ENCODE results near the gene STRAP. TPM values are rescaled to one million over a fixed set of nuclear protein-coding genes. Genes with fewer than 3 reads are reported as not detected.

STRAP gene
- total and polyA plus RNA-seq, 8 donors = 36.1 to 52.2 (median 44.9) TPM

GRCh38 chr12:15839682-15840081 is 42.5 kb upstream of the STRAP start:
- H3K4me1 ChIP-seq = no peaks in the 10 kb centered on the region
- H3K27ac ChIP-seq = no peak overlapping the region
- no peak for ATAC-seq
- no peak for DNase-seq
- no peak for FAIRE-seq
- H3K4me3 ChIP-seq = no peak overlapping the region
- no peaks in the 10 kb centered on the region for H3K9me3 ChIP-seq
- TF ChIP-seq, protein P1, sequence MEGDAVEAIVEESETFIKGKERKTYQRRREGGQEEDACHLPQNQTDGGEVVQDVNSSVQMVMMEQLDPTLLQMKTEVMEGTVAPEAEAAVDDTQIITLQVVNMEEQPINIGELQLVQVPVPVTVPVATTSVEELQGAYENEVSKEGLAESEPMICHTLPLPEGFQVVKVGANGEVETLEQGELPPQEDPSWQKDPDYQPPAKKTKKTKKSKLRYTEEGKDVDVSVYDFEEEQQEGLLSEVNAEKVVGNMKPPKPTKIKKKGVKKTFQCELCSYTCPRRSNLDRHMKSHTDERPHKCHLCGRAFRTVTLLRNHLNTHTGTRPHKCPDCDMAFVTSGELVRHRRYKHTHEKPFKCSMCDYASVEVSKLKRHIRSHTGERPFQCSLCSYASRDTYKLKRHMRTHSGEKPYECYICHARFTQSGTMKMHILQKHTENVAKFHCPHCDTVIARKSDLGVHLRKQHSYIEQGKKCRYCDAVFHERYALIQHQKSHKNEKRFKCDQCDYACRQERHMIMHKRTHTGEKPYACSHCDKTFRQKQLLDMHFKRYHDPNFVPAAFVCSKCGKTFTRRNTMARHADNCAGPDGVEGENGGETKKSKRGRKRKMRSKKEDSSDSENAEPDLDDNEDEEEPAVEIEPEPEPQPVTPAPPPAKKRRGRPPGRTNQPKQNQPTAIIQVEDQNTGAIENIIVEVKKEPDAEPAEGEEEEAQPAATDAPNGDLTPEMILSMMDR (IDR thresholded peaks at IDR 0.05) = no peak
- intact Hi-C loops (cut with DNase I) = no loop called here
- H3K27me3 ChIP-seq = no peaks in the 10 kb centered on the region
- no peaks in the 10 kb centered on the region for H3K36me3 ChIP-seq

DNA sequence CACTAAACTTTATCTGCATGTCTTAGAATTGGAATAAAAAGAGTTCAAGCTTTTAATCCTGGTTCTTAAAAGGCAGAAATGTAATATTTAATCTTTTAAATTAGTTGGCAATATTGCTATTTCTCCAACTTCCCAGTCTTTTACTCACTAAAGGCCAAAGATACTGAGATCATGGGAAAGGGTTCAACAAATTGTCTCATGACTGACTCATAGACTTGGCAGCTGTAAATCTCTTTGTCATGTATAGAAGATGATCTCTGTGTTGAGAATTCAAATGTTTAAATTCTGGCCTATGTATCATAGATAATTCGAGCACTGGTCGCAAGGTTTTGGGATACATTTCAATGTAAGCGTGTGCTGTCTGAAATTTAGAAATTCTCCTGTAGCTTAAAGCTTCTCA is 40.1 kb upstream of the STRAP start:
- Histone ChIP-seq H3K36me3 (no peaks in the 10 kb centered on the region), H3K9me3 (no peaks in the 10 kb centered on the region), H3K4me3 (no peak overlapping the region), H3K4me1 (no peaks in the 10 kb centered on the region), H3K27ac (no peak overlapping the region), H3K27me3 (no peaks in the 10 kb centered on the region)
- DNase-seq = no peak
- ATAC-seq = no peak
- 91 to 92% methylated on average over 3 of the region's 3 CpGs for WGBS, 2 donors
- FAIRE-seq = no peak
- intact Hi-C loops (cut with DNase I) = no loop called here
- TF ChIP-seq, protein P1 (IDR thresholded peaks at IDR 0.05) = no peak

GRCh38 chr12:15846887-15847286 is 35.3 kb upstream of the STRAP start:
- Histone ChIP-seq H3K4me1 (no peaks in the 10 kb centered on the region), H3K4me3 (no peak overlapping the region), H3K9me3 (no peaks in the 10 kb centered on the region), H3K27me3 (no peaks in the 10 kb centered on the region), H3K36me3 (no peaks in the 10 kb centered on the region), H3K27ac (no peak overlapping the region)
- intact Hi-C loops (cut with DNase I) = no loop called here
- 53 to 68% methylated on average over 2 of the region's 2 CpGs for WGBS, 2 donors
- DNase-seq = no peak
- TF ChIP-seq, protein P1 (IDR thresholded peaks at IDR 0.05) = no peak
- FAIRE-seq = peak; percentile 41
- ATAC-seq = peak in 1 of 4 donors; percentile 53

- Histone ChIP-seq H3K9me3 (no peaks in the 10 kb centered on the region), H3K27me3 (no peaks in the 10 kb centered on the region)
- no peak for FAIRE-seq
Measured at GRCh38 chr12:15848606-15849005, 33.6 kb upstream of the STRAP start.

DNA sequence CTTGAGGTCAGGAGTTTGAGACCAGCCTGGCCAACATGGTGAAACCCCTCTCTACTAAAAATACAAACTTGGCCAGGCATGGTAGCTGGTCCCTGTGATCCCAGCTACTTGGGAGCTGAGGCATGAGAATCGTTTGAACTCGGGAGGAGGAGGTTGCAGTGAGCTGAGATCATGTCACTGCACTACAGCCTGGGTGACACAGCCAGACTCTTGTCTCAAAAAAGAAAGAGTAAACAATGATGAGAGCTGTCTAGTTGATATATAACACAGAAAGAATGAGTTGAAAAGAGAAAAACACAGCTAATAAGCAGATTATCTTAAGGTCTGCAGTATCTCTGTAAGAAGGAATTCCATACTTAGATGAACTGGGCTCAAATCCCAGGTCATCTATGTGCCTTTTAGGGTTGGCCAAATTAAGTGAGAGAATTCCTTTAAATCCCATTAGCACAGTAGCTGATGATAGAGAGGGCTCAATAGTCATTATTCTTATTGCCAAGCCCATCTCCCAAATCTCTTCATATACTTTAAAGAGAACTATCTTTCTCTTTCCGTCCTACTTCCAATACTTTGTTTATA is 31.1 kb upstream of the STRAP start:
- Histone ChIP-seq H3K4me1 (no peaks in the 10 kb centered on the region), H3K9me3 (no peaks in the 10 kb centered on the region), H3K4me3 (no peak overlapping the region), H3K27me3 (no peaks in the 10 kb centered on the region), H3K36me3 (no peaks in the 10 kb centered on the region), H3K27ac (no peak overlapping the region)
- TF ChIP-seq, protein P1 (IDR thresholded peaks at IDR 0.05) = no peak
- intact Hi-C loops (cut with DNase I) = loop anchor here in 1 of 3 donors (5.0 kb wide), 1 partner anchor 264 kb away; no protein-coding TSS in a partner anchor
- ATAC-seq = no peak
- WGBS, 2 donors = 61 to 62% methylated on average over 3 of the region's 3 CpGs
- DNase-seq = no peak
- FAIRE-seq = no peak

More at GRCh38 chr12:15848606-15849005, 33.6 kb upstream of the STRAP start:
- DNase-seq = no peak
- TF ChIP-seq, protein P1 (IDR thresholded peaks at IDR 0.05) = no peak
- Histone ChIP-seq H3K4me1 (no peaks in the 10 kb centered on the region), H3K27ac (no peak overlapping the region), H3K36me3 (no peaks in the 10 kb centered on the region), H3K4me3 (no peak overlapping the region)
- WGBS, 2 donors = 87 to 97% methylated on average over 1 of the region's 1 CpG
- no peak for ATAC-seq
- intact Hi-C loops (cut with DNase I) = no loop called here

Measured in pancreas (tissue), 10 donors.